ENCODE data around the gene CCDC150.

DNA sequence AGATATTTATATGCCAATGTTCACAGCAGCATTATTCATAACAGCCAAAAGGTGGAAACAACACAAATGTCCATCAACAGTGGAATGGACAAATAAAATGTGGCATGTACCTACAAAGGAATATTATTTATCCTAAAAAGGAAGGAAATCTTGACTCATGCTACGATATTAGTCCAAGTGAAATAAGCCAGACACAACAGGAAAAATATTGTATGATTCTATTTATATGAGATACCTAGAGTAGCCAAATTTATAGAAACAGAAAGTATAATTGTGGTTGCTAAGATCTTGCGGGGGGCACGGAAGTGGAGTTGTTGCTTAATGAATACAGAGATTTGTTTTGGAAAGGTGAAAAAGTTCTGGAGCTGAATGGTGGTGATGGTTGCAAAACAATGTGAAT, 33.0 kb upstream of the CCDC150 start:
- TF ChIP-seq, protein P1, sequence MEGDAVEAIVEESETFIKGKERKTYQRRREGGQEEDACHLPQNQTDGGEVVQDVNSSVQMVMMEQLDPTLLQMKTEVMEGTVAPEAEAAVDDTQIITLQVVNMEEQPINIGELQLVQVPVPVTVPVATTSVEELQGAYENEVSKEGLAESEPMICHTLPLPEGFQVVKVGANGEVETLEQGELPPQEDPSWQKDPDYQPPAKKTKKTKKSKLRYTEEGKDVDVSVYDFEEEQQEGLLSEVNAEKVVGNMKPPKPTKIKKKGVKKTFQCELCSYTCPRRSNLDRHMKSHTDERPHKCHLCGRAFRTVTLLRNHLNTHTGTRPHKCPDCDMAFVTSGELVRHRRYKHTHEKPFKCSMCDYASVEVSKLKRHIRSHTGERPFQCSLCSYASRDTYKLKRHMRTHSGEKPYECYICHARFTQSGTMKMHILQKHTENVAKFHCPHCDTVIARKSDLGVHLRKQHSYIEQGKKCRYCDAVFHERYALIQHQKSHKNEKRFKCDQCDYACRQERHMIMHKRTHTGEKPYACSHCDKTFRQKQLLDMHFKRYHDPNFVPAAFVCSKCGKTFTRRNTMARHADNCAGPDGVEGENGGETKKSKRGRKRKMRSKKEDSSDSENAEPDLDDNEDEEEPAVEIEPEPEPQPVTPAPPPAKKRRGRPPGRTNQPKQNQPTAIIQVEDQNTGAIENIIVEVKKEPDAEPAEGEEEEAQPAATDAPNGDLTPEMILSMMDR (IDR thresholded peaks at IDR 0.05 in 8 of 11, conservative IDR thresholded peaks at IDR 0.05 in 3 of 11): no peak
- TF ChIP-seq POLR2AphosphoS5 (IDR thresholded peaks at IDR 0.05): no peak
- TF ChIP-seq POLR2A (IDR thresholded peaks at IDR 0.05): no peak
